Peyer's patch (tissue), 4 donors: ENCODE results near the gene CEP128.

Experiments used
- POLR2A ChIP-seq, 2 donors: fragments of 450-650 bp; IDR thresholded peaks; one replicate each; pipeline ENCODE4 v1.5.1; 2017; ENCODE audit warnings: antibody characterized with exemption in 2 of 2, mild to moderate bottlenecking in 2 of 2, moderate library complexity in 2 of 2
- TF ChIP-seq, protein P1 (sequence below), 6 experiments: fragments of 450-650 bp in 4 of 6; fragments of 200-600 bp in 2 of 6; sonication (generic) in 1 of 6; IDR thresholded peaks; one replicate each; pipeline ENCODE4 v1.5.1; 2017 to 2019; ENCODE audit warnings: antibody characterized with exemption in 6 of 6, mild to moderate bottlenecking in 3 of 6, moderate library complexity in 1 of 6

DNA sequence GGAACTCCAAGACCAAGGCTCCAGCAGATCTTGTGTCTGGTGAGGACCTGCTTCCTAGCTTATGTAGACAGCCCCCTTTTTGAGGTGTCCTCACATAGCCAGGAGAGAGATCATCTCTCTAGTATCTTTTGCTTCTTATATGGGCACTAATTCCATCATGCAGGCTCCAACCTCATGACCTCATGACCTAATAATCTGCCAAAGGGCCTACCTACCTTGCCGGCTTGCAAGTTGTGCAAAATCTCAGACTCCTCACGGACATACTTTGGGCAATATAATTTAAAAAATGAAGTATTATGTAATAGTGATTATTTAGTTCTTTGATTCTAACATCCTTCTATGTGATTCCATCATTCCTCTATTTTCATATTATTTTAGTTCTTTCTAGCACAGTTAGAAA, 397.2 kb downstream of the CEP128 start:
- TF ChIP-seq, protein P1, sequence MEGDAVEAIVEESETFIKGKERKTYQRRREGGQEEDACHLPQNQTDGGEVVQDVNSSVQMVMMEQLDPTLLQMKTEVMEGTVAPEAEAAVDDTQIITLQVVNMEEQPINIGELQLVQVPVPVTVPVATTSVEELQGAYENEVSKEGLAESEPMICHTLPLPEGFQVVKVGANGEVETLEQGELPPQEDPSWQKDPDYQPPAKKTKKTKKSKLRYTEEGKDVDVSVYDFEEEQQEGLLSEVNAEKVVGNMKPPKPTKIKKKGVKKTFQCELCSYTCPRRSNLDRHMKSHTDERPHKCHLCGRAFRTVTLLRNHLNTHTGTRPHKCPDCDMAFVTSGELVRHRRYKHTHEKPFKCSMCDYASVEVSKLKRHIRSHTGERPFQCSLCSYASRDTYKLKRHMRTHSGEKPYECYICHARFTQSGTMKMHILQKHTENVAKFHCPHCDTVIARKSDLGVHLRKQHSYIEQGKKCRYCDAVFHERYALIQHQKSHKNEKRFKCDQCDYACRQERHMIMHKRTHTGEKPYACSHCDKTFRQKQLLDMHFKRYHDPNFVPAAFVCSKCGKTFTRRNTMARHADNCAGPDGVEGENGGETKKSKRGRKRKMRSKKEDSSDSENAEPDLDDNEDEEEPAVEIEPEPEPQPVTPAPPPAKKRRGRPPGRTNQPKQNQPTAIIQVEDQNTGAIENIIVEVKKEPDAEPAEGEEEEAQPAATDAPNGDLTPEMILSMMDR (IDR thresholded peaks at IDR 0.05), result no peak
- TF ChIP-seq POLR2A (IDR thresholded peaks at IDR 0.05), result no peak
